PC-3 (cell line): ENCODE measurements around the gene PELI2.

Experiments
- EZH2phosphoT487 ChIP-seq: fragments of 300-600 bp; sonication (generic); IDR thresholded peaks from 2 replicates; pipeline ENCODE4 v1.6.1; 2018; ENCODE audit warnings: mild to moderate bottlenecking, antibody characterized with exemption, low read length, borderline replicate concordance
- TF ChIP-seq, protein P1 (sequence below): fragments of 300-600 bp; sonication (generic); conservative IDR thresholded peaks from 2 replicates; pipeline ENCODE4 v1.5.1; 2017; ENCODE audit warnings: antibody characterized with exemption, low read depth, mild to moderate bottlenecking, low read length

DNA sequence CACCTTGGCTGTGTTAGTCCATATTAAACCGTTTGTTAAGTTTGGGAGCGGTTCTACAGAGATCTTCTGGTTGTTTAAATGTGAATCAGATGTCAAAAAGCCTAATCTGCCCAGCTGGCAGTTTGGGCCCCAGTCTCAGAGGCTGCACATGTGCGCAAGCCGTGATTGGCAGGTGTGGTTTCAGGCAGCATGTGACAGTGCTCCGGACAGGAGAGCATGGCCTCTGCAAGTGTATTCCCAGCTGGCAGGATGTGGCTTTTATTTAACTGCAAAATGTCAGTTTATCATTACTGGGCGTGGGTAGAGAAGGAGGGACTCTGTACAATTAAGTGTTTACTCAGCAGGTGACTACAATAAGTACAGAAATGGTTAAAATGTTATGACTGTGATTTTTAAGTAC is 77.5 kb downstream of the PELI2 start:
- TF ChIP-seq, protein P1, sequence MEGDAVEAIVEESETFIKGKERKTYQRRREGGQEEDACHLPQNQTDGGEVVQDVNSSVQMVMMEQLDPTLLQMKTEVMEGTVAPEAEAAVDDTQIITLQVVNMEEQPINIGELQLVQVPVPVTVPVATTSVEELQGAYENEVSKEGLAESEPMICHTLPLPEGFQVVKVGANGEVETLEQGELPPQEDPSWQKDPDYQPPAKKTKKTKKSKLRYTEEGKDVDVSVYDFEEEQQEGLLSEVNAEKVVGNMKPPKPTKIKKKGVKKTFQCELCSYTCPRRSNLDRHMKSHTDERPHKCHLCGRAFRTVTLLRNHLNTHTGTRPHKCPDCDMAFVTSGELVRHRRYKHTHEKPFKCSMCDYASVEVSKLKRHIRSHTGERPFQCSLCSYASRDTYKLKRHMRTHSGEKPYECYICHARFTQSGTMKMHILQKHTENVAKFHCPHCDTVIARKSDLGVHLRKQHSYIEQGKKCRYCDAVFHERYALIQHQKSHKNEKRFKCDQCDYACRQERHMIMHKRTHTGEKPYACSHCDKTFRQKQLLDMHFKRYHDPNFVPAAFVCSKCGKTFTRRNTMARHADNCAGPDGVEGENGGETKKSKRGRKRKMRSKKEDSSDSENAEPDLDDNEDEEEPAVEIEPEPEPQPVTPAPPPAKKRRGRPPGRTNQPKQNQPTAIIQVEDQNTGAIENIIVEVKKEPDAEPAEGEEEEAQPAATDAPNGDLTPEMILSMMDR = no peak
- TF ChIP-seq EZH2phosphoT487 = no peak
